ENCODE data around the gene FGFR3.
A peak's percentile ranks its signal among the peaks of the same experiment; 100 is the strongest.

FGFR3 gene

GRCh38 chr4:1751155-1751918 lies 41.8 kb upstream of the FGFR3 start:
- no peak for DNase-seq (ENCODE audit: low read depth)
- no peak overlapping the region for H3K4me3 ChIP-seq (ENCODE audit: low read depth, low read length)
- TF ChIP-seq CTCF (conservative IDR thresholded peaks at IDR 0.05; ENCODE audit: low read depth, low read length): no peak

- no peak overlapping the region for H3K4me3 ChIP-seq (ENCODE audit: low read depth, low read length)
Observed at GRCh38 chr4:1751919-1752283, 41.2 kb upstream of the FGFR3 start.

GRCh38 chr4:1752284-1753041 lies 40.6 kb upstream of the FGFR3 start:
- DNase-seq (ENCODE audit: low read depth): peak; percentile 17
- TF ChIP-seq CTCF (conservative IDR thresholded peaks at IDR 0.05; ENCODE audit: low read depth, low read length): no peak
- H3K4me3 ChIP-seq (ENCODE audit: low read depth, low read length): no peak overlapping the region

More at GRCh38 chr4:1751919-1752283, 41.2 kb upstream of the FGFR3 start:
- TF ChIP-seq CTCF (conservative IDR thresholded peaks at IDR 0.05; ENCODE audit: low read depth, low read length): no peak
- no peak for DNase-seq (ENCODE audit: low read depth)

GRCh38 chr4:1753294-1753696 lies 39.8 kb upstream of the FGFR3 start:
- H3K4me3 ChIP-seq (ENCODE audit: low read depth, low read length): no peak overlapping the region
- no peak for TF ChIP-seq CTCF (conservative IDR thresholded peaks at IDR 0.05; ENCODE audit: low read depth, low read length)
- no peak for DNase-seq (ENCODE audit: low read depth)

GRCh38 chr4:1753697-1754311 lies 39.3 kb upstream of the FGFR3 start:
- no peak for DNase-seq (ENCODE audit: low read depth)
- no peak overlapping the region for H3K4me3 ChIP-seq (ENCODE audit: low read depth, low read length)
- no peak for TF ChIP-seq CTCF (conservative IDR thresholded peaks at IDR 0.05; ENCODE audit: low read depth, low read length)

GRCh38 chr4:1754336-1754735 lies 38.8 kb upstream of the FGFR3 start:
- DNase-seq (ENCODE audit: low read depth): peak; percentile 20
- no peak for TF ChIP-seq CTCF (conservative IDR thresholded peaks at IDR 0.05; ENCODE audit: low read depth, low read length)
- H3K4me3 ChIP-seq (ENCODE audit: low read depth, low read length): no peak overlapping the region

All from choroid plexus epithelial cell (primary cell).